22Rv1 (cell line): ENCODE data around the gene NFYC.

Source experiments
- CTCF ChIP-seq: fragments of 450-650 bp; IDR thresholded peaks from 2 replicates; pipeline ENCODE4 v1.5.1; 2017; ENCODE audit warnings: mild to moderate bottlenecking
- ZFX ChIP-seq: fragments of 450-650 bp; IDR thresholded peaks from 2 replicates; pipeline ENCODE4 v1.6.1; 2017; ENCODE audit warnings: antibody characterized with exemption, borderline replicate concordance

DNA sequence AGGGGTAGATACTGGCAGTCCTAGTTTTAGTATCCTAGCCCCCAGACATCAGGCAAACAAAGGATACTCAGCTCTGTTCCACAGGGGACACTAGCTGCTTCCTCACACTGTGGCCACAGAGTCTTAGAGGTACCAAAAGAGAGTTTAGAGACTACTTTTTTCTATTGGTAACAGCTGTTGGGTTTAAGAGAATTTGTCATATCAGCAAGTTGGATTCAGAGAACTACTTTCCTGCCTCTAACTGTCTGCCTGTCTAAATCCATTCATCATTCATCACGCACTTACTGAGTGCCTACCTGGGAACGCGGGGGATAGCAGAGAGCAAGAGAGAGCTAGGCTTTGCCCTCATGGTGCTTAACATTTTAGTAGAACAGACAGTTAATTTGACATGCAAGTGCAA, 65.0 kb downstream of the NFYC start:
- TF ChIP-seq CTCF (no peak), ZFX (no peak)
